NCI-H748 (cell line): ENCODE results near the gene UBR4.
A peak's percentile ranks its signal among the peaks of the same experiment; 100 is the strongest.

Source experiments
- DNase-seq: peaks from one replicate; lab custom pipeline; 2025; ENCODE audit not compliant: unreplicated experiment; lab: John Stamatoyannopoulos, UW

The UBR4 gene

GRCh38 chr1:19096990-19097389 is 113.1 kb downstream of the UBR4 start:
- DNase-seq, result no peak

DNA sequence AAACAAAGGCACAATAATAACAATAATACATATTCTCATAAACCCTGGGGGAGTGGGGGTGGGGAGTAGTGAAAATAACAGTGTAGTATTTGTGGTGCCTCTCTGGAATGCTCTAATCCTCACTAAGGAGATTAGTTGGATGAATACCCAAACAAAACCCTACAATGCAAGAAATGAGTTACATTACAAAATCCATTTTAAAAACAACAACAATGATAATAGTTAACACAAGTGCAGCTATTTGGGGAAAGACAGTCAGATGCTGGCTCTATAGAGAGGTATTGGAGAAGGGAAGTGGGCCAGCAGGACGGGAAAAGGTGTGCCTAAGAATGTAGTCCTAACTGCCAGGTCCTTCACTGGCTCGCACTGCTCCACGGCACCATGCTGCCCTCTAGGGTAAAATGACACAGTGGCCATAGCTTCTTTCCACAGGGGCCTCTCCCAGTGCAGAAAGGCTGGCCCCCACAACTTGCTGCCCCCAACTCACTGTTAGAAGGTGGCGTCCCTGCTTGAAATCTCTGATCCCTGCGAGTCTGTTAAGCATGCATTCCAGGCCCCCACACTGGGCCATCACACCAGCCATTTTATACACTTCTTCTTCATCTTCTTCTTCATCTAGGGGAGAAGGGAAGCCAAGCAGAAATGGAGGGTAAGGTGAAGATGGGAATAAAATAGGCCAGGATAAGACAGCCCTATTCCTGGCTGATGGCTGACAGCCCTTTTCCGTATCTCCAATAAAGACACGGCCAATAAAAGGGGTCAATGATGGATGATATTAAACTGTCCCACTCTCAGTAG is 113.8 kb downstream of the UBR4 start:
- peak; percentile 1 for DNase-seq

- no peak for DNase-seq
Measured at GRCh38 chr1:19091196-19091953, 118.7 kb downstream of the UBR4 start.

DNA sequence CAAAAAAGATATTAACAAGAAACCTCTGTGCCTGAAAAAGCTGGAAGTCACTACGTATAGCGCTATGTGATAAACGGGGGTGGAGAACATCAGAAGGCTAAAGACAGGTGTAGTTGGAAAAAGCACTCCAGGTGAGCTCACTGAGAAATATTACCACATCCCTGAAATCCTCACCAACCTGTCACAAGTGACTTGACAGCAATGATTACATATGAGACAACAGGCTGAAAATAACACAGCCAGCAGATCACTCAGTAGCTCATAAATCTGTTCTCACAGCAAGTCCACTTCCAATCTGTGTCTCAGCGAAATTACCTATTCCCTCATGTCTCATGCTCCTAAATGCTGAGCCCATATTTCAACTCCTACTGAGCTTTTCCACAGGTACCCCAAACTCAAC is 120.5 kb downstream of the UBR4 start:
- DNase-seq, result no peak

DNA sequence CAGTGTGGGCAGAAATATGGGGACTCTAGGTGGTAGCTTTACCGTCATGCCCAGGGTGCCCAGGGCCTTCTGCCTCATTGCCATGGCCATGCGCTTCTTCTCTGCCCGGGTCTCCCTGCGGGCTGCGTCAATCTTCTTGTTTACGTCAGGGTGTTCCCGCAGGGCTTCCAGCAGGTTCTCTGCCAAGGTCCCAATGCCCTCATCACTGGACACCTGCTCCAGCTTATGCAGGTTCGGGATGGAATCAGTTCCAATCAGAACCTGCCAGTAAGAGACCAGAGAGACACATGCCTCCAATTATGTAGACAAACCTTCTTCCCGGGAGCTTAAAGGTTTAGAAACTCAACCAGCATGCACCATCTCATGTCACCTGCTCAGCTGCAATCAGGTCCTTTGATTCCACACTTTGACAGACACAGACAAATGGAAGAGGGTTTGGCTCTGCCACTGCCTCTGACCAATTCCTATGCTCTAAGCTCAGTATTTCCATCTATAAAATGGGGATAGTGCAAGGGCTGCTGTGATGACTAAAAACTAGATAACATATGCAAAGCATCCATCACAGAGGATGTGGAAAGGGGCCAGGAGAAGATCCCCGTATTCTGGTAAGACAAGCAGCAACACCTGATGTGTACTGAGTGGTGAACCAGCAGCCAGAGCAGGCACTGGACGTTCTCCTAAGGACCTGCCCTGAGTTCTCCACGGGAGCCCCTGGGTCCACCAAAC is 121.2 kb downstream of the UBR4 start:
- DNase-seq, result no peak

- DNase-seq, result no peak
Measured at GRCh38 chr1:19087737-19088594, 122.1 kb downstream of the UBR4 start.

GRCh38 chr1:19087017-19087736 is 122.9 kb downstream of the UBR4 start:
- DNase-seq, result no peak

DNA sequence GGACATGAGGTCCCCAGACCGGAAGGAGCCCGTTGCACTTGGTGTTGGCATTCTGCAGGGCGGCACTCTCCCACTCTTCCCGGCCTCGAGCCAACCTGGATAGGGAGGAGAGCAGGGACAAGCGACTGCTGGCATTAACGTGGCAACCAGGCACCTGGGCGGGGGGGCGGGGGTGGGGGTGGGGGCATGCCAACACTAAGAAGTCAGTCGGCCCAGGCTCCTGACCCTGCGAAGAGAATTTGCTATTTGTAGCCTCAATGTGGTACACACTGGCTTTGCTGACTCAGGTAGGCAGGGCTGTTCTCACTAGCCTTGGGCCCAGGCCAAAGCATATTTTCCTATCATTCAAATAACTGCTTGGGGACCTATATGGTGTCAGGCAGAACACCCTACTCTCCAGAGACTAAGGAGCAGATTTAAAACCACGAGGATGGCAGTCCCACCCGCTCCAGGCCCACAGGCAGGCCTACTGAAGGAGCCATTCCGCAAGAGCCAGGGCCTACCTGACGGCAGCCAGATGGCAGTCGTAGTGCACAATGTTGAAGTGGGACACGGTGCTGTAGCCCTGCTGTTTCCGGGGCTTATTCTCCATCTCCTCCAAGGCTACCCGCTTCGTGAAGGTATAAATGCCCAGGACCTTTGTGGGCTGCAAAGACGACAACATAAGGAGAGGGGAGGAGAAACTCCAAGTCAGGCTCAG is 123.7 kb downstream of the UBR4 start:
- no peak for DNase-seq

- no peak for DNase-seq
Measured at GRCh38 chr1:19084206-19084738, 125.8 kb downstream of the UBR4 start.

DNA sequence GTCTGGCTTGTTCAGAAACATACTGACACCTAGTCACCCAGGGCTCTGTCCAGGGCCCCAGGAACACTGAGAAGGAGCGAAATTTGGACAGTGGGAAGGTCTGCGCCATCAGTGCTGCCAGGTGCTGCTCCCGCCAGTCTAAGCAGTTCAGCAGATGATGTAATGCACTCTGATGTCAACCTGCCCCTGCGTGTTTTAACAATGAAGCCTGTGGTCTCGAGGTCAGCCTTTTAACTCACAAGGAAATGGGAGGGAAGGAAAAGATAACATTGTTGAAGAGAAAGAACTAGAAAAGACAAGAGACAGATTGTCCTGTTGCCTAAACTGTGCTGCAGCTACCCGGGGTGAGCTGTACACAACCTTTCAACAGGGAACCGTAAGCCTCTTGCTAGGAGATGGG is 127.0 kb downstream of the UBR4 start:
- no peak for DNase-seq

DNA sequence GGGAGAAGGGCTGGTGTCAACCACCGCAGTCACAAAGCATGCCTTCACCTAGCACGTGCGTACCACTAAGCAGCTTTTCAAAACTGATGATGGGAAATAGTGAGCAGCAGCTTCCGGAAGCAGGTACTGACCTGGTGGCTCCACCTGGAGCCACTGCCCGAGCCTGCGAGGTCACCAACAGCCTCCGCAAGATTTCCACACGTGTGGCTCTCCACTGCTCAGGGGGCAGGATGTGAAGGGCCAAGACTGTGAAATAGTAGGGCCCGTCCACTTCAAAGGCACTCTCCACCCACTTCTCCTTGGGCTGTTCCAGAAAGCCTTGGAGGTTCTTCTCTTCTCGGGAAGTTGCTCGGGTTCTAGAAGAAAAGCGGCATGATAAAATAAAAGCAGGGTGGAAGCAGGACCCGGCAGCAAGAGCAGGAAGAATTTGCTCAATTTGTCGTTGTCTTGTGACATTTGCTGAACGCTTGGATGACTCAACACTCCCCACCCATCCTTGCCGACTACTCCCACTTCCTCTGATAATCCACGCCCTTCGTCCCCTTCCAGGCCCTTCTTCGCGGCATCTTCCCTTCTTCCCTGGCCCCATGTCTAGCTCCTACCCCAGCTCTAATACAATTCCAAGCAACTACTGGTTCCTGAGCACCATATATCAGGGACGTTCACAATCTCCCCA is 128.7 kb downstream of the UBR4 start:
- DNase-seq, result no peak

DNA sequence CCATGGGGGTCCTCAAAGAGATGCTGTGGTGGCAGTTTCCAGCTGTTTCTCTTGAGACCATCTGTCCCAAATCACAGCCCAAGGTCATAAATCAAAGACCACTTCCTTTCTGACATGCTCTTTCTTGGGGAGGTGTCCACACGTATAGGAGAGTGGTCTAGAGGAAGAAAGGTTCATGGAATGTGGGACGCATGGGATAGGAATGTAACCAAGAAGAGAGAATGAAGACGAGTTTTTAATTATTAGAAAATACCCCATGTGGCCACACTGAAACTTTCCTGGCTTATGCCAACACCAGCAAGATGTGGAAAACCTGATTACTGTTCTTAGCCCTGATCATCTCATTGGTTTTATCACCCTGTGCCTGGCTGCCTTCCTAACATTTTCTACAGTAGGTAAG is 129.3 kb downstream of the UBR4 start:
- no peak for DNase-seq

DNA sequence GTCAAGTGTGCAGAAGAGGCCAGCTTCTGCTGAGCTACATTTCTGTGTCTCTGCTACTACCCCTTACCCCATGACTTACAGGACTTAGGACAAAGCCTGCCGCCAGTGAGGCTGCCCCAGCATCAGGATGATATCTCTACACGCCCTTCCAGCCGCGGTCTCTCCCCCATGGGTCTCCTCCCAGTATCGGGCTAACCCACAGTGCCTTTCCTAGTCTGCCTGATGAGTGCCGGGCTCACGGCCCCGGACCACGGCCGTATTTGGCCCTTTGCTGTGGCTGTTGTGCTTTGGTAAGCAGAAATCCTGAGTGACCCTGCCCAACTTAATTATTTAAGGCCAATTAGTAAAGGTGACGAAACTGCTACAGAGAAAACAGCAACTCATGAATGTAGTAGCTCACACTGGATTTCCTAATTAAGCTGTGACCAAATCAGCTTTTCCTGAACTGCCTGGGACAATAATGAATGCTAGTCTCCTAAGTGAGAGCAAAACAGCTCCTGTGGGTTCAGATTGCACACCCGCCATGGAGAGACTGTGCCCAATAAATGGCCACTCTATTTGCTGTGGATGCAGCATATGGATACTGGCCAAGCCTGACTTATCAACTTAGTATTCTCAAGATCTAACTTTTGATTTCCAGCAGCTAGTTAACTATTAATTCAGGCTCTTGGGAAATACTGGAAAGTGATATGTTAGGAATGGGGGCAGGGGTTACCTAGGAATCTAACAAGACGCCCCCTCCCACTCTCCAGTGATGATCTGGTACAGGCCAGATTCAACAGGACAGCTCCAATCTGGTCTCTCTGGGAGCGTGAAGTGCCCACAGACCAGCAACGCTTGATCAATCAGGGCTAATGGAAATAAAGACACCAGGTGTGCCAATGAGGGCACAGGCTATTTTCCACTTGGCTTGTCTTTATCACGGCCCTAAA is 130.3 kb downstream of the UBR4 start:
- DNase-seq, result no peak

DNA sequence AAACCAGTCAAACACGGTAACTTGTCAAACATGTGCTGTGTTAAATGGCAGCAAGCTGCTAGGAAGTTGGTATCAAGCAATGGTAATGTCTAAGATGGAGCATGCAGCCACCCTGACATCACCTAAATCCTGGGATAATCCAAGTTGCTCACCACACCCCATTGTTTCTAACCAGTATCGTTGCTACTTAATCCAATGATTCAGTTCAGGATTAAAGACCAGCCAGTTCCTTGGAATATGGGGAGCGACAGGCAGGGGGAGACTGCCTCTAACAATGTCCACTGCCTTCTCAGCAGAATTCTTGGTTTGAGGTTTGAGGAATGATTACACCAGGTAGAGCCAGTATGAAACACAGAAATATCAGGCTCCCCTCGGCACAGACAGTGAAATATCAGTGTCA is 131.5 kb downstream of the UBR4 start:
- DNase-seq, result no peak

DNA sequence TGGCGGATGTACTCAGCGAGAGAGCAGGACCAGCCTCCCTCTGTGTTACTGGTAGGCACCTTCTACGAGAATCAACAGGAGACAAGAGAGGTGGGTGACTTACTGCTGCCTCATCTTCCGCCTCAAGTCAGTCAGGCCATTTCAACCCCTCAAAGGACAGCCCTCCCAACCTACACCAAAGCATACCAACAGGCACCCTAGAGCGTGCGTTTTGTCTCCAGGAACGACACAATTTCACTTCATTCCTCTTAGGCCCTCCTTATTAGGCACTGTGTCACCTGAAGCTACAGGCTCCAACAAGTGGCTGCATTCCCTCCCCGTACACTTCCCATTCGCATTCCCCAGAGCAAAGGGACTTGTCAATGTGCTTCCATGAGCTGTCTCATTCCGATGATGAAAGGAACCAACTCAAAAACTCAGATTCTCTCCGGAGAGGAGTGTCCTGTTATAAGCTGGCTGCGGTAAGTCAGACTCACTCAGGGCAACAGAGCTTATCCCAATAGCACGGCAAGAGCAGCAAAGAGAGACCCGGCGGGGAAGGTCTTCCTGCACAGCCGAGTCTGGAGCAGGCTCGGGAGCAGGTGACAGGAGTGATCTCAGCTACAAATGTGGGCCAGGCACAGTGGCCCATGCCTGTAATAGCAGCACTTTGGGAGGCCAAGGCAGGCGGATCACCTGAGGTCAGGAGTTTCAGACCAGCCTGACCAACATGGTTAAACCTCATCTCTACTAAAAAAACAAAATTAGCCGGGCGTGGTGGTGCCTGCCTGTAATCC is 133.0 kb downstream of the UBR4 start:
- no peak for DNase-seq

DNA sequence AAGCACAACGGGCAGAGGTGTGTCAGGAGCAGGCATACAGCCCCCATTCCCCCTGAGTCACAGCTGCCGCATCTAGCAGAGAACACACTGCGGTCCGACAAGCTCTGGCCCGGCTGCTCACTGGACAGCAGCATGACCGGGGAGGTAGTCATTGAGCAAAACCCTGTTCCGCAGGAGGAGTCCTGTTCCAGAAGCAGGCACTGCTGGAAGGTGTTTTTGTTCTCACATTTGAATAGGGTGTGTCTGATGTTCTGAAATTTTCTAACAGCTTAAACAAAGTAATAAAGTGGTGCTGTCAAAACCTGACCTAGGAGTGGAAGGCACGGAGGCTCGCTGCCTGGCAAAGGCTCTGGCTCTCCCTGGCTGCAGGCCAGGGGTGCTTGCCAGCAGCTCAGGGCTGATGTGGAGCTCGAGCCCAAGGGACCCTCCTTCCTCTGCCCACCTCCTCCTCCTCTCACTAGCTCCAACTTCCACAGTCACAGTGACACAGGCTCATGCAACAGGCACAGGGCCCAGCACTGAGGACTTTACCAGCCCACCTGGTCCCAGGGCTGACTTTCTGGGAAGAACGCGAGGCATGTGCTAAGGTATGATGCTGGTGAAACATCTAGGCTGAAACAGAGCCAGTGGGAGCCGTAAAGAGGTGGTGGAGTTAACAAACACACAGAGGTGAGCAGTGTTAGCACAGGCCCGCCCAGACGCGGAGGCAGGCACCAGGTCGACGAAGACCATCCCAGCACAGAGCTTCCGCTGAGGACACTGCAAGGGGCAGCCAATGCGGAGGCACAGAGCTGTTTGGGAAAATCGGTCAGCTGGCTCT is 135.0 kb downstream of the UBR4 start:
- no peak for DNase-seq
